Upper lobe of left lung (tissue), 4 donors: ENCODE data around the gene PCGF3.

Experiments
- CTCF ChIP-seq, 6 experiments: fragments of 450-650 bp in 4 of 6; fragments of 200-600 bp in 2 of 6; sonication (generic) in 2 of 6; IDR thresholded peaks; one replicate each; pipeline ENCODE4 v1.5.1; 2016 to 2019; ENCODE audit warnings: antibody characterized with exemption in 6 of 6
- EP300 ChIP-seq, 4 donors: sonication (generic); formaldehyde crosslinking; IDR thresholded peaks; one replicate each; pipeline ENCODE4 v1.5.1; 2017; ENCODE audit warnings: antibody characterized with exemption in 4 of 4, control low read depth in 2 of 4

DNA sequence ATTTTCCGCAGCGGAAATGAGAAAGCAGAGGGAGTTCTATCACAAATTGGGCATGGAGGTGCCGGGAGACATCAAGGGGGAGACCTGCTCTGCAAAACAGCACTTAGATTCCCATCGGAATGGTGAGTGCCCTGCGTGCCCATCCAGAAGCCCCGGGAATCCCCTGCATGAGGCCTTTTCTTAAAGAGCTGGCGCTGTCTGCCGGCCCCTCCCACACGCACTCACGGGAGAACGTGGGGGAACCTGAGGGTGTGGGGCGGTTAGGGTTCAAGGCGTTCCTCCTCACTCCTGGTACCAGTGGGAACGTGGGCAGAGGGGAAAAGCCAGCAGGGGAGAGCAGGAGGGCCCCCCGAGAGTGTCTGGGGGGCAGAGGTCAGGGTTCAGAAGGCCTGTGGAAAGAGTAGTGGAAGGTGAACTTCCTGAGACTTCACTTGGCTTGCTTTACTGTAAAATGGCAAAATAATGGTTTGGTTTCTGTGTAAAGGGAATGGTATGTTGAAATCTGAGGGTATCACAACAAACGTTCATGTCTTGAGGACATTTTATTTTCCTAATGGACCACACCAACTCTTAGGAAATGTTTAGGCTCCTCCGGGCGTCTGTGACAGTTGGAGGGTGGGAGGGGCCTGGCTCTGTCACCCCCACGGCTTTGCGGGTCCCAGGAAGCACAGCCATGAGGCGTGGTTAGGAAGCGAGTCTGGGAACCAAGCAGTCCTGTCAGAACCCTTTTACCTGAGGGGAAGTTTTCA is 38.0 kb downstream of the PCGF3 start:
- TF ChIP-seq EP300 (IDR thresholded peaks at IDR 0.05) (no peak), CTCF (IDR thresholded peaks at IDR 0.05) (no peak)
